NCI-H1436 treated with DMSO at 0.1 percent for 48 hours (cell line): ENCODE data around the gene NFKB2.

Source experiments
- DNase-seq: peaks from one replicate; lab custom pipeline; 2025; lab: John Stamatoyannopoulos, UW

NFKB2 gene

DNA sequence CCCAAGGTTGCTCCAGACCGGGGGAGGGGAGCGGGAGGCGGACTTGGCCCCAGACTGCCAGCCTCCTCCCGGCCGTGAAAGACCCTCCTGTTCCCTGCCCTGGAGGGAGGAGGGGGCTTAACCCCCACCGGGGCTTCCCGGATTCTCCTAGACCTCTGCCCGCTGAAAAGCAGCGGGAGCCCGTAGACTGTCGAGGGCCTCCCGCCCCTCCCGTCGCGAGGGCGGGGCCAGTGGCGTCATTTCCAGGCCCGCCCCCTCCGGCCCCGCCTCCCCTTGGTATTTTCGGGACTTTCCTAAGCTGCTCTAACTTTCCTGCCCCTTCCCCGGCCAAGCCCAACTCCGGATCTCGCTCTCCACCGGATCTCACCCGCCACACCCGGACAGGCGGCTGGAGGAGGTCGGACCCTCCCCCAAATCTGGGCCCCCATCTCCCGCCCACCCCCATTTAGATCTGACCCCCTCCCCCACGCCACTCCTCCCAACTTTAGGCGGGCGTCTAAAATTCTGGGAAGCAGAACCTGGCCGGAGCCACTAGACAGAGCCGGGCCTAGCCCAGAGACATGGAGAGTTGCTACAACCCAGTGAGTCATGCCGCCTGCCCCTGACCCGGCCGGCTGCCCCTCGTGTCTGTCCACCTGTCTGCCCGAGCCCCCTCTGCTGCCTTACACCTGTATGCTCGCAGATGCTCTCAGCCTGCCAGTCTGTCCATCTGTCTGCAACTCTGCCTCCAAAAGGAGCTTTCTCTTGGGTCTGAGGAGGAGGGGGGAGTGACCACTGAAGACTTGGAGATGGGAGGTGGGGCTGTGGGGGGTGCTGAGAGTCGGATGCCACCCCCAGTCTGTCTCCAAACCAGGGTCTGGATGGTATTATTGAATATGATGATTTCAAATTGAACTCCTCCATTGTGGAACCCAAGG, at the start of gene NFKB2:
TSS of gene NFKB2 (plus strand) at position 306 of the 917 bp plus-strand sequence. CDS start at position 561, 255 bp downstream.
- no peak for DNase-seq

DNA sequence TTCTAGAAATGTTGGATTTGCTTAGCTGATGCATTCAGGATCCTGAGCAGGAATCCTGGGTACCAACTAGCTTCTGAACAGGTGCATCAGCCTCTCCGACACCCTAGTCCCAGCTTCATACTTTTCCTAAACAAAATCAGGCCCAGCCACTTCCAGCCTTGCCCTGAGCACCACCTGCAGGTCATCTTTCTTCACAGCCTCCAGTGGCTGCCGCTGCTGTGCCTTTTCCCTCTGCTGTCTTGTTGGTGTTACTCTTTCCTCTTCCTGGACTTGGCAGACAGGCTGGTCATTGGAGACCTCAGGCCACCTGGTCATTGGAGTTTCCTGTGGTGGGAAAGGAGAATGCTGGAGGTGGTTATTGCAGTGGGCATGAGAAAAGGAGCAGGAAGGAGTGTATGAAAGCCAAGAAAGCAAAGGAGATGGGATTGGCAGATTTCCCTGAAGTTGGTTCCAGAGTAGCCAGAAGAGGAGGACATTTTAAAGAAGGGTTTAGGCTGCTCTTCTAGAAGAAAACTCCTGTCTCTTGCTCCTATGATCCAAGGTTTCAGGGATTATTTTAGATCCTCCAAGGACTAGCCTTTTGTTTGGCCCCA, 48.2 kb upstream of the NFKB2 start:
- no peak for DNase-seq

DNA sequence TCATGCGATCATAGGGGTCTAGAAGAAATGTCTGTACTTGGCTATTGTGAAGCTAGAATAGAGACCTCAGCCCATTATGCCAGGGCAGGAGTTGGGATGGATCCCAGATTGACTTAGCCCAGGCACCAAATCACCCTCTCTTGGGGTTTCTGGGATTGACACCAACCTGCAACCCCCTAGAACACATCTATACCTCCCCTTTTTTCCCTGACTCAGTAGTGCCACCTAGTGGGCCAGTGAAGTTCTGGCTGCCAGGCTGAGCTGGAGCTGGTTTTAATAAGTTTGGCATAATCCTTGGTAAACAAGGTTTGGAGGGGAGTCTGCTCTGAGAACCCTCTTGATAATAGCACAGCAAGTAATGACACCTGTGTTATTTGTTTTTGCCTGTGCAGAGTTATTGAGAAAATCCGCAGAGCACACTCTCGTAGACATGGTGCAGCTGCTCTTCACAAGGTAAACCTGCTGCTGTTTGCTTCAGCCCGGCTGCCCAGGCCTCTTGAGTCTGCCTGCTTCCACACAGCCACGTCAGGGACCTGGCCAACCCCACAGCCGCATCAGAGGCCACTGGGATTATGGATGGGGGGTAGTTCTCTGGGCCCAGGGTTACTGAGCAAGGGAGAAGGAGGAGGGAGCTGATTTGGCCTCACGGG, 43.3 kb upstream of the NFKB2 start:
- no peak for DNase-seq

DNA sequence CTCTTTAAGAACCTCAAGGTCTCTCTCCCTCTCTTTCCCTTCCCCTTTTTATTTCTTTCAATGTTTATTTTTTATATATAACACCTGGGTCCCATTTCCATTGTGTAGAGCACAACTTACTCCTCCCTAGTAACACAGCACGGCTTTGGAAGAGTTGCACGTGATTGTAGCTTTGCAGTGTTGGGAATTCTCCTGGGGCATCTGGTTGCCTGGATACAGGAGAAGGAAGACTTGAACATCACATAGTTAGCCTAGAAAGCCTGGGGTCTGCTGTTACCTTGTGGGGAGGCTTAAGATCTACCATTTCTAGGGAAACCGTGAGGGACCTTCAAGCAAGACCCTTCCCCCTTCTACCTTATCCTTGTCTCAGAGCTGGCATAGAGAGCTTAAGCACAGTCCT, 41.1 kb upstream of the NFKB2 start:
- DNase-seq, result no peak

DNA sequence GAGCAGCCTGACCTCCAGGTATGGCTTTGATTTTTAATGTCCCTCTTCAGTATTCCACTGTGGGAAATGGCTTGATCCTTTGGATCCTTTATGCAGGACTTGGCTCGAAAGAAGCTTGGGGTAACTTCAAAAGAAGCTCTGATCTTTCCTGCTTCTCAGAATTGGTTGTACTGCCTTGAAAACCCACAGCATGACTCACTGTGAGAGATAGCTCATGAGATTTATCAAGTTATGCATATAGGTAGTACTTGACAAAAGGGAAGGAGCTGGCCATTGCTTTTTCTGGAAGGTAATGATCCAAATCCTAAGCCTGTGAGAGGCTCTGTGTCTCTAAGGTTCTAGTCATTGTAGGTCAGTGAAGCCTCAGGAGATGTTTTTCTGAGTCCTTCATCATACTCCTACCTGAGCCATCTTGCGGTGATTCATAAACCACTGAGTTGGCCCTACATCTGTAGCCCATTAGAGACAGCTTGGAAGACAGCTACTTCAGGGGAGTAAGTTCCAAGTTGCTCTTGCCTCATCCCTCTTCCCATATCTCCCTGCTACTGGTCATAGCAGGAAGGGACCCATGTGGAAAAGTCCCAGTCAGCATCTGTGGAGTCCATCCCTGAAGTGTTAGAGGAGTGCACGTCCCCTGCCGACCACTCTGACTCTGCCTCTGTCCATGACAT, 36.7 kb upstream of the NFKB2 start:
- no peak for DNase-seq

DNA sequence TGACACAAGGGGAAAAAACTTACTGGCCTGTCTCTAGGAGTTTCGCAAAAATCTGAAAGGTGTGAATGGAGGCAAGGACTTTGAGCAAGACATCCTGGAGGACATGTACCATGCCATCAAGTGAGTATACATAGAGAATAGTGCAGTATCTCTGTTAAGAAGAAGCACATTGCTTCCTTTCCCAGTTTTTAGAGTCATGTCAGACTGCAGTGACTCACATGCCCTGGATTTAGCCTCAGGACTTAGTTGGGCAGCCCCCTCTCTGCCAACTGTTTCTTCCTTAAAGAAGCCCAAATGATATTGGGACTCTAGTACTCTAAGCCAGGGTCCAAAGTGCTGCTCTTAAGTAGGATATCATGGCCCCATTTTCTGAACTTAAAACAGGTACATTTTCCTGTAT, 28.1 kb upstream of the NFKB2 start:
- no peak for DNase-seq

DNA sequence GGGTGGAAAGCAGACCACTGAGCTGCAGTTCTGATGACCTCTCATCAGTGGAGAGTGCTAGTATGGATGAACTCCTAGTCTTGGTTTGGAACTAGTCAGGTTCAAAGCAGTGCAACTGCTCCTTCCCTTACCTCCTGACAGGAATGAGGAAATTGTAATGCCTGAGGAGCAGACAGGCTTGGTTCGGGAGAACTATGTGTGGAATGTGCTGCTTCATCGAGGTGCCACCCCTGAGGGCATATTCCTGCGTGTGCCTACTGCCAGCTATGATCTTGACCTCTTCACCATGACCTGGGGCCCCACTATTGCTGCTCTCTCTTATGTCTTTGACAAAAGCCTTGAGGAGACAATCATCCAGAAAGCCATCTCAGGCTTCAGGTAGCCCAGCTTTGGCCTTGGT, 27.4 kb upstream of the NFKB2 start:
- DNase-seq, result no peak

DNA sequence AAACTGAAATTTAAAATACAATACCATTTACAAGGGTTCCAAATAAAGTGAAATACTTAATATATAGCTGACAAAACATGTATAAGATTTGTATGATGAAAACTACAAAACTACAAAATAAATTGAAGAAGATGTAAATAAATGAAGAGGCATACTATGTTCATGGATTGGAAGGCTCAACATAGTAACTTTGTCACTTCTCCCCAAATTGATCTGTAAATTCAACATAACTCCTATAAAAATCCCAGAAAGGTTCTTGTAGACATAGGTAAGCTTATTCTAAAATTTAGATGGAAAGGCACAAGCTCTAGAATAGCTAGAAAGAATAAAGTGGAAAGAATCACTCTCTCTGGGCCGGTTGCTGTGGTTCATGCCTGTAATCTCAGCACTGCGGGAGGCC, 24.2 kb upstream of the NFKB2 start:
- no peak for DNase-seq

DNA sequence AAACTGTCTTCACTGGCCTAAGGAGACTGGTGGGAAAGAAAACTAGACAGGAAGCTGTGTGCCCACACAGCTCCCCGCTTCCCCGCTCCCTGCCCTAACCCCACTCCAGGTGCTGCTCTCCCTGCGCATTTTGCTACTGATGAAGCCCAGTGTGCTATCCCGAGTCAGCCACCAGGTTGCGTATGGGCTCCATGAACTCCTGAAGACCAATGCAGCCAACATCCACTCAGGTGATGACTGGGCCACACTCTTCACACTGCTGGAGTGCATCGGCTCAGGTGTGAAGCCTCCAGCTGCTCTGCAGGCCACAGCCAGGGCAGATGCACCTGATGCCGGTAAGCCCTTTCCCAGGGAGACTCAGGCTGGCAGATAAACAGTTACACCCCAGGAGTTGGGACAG, 20.3 kb upstream of the NFKB2 start:
- no peak for DNase-seq

DNA sequence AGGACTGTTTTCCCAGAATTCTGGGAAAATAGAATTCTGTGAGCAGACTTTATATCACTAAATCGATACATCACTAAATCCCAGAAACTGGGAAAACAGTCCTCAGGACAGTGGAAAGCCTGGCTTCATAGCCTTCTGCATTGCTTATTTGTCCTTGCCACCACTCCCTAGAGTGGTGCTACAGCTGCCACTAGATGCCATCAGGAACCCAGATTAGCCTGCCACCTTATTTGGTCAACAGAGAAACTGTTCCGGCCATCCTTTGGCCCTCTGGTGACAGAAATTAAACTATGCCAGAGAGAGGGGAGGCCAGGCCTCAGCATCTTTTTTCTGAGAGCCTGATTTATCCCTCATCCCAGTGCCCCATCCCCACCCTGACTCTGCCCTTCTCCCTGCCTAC, 19.6 kb upstream of the NFKB2 start:
- DNase-seq, result no peak

DNA sequence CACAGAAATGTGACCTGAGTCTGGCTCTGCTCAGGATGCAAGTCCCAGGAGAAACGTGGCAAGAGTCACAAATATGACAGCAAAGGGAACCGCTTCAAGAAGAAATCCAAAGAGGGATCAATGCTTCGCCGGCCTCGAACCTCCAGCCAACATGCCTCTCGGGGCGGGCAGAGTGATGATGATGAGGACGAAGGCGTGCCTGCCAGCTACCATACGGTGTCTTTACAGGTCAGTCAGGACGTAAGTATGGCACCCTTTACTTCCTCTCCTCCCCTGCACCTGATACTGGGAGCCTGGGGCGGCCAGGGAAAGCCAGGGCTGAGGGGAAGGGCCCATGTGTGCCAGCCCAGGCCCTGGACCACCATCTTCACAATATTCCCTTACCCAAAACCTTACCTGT, 18.6 kb upstream of the NFKB2 start:
- DNase-seq, result no peak

DNA sequence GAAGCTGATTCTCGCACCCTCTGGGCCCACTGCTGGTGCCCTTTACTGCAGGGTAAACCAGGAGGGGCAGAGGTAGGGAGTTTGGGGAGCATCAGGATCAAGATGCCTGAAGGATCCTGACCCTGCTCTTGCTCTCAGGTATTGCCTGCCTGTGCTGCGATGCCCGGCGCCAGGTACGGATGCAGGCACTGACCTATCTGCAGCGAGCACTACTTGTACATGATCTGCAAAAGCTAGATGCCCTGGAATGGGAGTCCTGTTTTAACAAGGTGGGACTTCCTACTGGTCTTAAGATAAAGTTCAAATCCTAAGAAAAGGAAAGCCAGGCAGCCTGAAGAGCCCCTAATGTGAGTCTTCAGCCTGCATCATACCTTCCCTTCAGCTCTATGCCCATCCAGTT, 16.1 kb upstream of the NFKB2 start:
- no peak for DNase-seq

DNA sequence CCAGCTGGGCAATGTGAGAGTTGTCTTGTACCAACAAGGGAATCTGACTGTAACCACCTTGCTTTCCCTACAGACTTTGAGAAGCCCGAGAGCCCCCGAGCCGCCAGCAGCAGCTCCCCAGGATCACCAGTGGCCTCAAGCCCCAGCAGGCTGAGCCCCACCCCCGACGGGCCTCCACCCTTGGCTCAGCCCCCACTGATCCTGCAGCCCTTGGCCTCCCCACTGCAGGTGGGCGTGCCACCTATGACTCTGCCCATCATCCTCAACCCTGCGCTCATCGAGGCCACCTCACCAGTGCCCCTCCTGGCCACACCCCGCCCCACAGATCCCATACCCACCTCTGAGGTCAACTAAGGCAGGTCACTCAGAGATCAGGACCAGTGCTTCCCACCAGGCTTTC, 13.5 kb upstream of the NFKB2 start:
- no peak for DNase-seq

DNA sequence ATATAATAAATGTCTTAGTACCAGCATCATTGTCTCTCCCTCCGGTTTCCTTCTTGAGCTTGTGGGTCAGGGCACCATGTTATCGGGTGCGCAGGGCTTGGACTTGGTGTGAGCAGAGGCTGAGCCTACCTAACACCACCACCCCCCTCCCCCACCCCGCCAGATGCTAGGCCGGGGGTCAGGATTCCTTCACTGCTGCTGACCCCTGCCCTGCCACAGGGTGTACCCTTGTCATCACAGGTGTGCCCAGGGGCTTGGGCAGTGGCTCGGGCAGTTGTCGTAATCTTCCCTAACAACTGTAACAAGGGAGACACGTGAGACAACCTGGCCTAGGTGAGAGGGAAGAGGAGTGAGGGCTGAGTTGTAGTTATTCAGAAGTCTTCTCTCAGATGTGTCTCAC, 12.6 kb upstream of the NFKB2 start:
- DNase-seq, result no peak

DNA sequence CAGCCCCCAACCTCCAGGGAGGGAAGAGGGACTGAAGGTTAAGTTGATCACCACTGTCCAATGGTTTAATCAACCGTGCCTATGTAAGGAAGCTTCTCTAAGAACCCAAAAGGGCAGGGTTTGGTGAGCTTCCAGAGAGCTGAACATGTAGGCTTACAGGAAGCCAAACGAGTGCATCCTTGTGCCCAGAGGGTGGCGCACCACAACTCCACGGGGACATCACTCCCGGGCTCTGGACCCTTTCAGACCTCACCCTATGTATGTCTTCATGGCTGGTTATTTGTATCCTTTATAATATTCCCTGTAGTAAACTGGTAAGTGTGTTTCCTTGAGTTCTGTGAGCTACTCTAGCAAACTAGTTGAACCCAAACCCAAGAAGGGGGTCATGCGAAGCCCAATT, 11.5 kb upstream of the NFKB2 start:
- no peak for DNase-seq

DNA sequence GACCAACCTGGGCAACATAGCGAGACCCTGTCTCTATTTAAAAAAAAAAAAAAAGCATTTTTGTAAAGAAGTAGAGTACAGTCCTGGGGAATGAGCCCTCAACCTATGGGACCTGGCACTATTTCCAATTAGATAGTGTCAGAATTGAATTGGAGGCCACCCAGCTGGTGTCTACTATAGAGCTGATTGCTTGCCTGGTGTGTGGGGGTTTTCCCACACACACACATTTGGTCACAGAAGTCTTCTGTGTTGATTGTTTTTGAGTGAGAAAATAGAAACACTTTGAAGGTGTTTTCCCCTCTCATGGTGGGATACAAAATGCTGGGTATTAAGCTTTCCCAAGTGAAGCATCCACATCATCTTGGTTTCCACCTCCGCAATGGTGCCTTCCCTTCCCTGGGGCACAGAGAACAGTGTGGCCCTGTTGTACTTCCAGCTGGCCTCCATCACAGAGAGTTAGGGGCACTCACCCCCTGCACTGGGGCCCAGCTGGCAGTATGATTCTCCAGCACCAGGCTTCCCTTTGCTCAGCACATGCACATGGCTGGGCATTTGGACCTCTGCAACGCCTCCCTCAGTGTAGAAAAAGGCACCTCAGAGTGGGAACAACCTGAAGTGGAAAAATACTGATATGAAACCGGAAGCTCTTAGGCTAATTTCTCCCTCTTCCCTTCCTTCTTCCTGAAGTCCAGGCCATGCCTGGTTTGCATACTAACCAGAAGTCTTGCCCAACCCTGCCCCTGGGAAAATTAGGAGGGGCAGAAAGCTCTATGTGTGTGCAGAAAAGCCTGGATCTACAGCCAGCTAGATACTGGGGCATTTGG, 10.7 kb upstream of the NFKB2 start:
- DNase-seq, result no peak

DNA sequence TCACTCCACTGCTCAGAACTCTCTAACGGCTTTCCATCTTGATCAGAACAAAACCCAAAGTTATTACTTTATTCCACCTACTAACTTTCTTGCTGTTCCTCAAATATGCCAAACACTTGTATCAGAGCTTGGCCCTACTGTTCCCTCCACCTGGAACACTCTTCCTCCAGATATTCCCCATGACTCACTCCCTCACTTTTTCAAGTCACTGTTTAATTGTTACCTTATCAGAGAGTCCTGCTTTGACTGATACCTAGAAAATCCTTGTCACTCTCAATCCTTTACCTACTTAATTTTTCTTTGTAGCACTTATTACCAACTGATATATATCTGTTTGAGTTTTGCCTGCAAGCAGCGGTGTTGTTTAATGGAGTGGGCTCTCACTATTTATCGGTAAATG, 5.6 kb upstream of the NFKB2 start:
- no peak for DNase-seq

DNA sequence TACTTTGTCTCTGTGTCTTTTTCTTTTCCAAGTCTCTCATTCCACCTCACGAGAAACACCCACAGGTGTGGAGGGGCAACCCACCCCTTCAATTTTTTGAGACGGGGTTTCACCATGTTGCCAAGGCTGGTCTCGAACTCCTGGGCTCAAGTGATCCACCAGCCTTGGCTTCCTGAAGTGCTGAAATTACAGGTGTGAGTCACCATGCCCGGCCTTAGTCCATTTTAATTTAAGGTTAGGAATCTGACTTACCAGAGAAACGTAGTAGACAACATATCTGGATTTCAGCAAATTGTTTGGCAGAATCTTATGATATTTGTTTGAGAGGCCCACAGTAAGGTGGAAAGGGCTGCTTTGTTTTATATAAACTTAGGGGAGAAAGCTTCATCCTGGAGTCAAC, 3.2 kb upstream of the NFKB2 start:
- no peak for DNase-seq

DNA sequence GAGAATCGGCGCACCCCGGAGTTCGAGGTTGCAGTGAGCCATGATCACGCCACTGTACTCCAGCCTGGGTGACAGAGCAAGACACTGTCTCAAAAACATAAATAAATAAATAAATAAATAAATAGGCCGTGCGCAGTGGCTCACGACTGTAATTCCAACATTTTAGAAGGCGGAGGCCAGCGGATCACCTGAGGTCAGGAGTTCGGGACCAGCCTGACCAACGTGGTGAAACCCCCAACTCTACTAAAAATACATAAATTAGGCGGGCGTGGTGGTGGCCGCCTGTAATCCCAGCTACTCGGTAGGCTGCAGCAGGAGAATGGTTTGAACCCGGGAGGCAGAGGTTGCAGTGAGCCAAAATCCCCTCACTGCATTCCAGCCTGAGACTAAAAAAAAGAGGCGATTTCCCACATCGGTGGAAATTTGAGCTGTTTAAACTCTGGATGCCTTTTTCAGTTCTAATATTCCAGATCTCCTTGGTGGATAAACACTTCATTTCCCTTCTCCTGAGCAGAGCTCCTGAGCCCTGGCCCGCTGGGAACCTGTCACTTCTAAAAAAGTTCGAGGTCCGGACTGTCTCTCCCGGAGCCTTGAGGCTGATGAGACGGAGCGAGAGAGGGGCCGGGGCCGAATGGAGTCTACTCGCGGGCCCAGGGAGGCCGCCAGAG, 2.0 kb upstream of the NFKB2 start:
- DNase-seq, result no peak

DNA sequence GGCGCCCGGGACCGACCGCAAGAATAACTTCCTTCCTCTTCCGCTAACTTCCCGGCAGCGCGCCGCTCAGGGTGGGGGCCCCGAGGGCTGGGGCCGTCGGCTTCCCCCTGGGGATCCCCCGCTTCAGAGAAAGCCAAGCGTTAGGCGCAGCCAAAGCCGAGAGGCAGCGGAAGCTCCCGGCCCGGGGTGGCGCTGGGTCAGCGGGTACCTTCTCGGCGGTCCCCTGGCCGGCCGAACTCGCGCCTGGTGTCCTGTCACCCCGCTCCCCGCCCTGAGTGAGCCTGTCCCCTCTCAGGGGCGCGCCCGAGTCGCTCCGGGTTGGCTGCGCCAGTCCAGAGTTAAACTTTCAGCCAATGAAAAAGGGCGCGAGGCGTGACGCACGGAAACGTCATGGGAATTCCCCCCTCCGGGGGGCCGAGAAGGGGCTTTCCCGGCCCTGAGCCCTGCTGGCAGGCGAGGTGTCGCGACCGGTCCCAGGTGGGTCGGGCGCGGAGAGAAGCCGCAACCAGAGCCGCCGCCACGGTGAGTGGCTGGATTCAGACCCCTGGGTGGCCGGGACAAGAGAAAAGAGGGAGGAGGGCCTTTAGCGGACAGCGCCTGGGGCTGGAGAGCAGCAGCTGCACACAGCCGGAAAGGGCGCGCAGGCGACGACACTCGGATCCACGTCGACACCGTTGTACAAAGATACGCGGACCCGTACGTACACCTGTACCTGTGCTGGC, 1.3 kb upstream of the NFKB2 start:
- DNase-seq, result no peak
